NCI-H345 treated with DMSO at 0.1 percent for 48 hours (cell line): Measurements from ENCODE around the gene SF3A1.
"Not testable (repeated sequence)": the region's sequence is repeated elsewhere in the genome, so short reads cannot be mapped to it uniquely, and the experiment has no call there.

Source experiments
- DNase-seq: peaks from one replicate; lab custom pipeline; 2025; ENCODE audit not compliant: unreplicated experiment; lab: John Stamatoyannopoulos, UW

SF3A1 gene

GRCh38 chr22:30354644-30355043 lies 2.0 kb downstream of the SF3A1 start:
- DNase-seq, result no peak

DNA sequence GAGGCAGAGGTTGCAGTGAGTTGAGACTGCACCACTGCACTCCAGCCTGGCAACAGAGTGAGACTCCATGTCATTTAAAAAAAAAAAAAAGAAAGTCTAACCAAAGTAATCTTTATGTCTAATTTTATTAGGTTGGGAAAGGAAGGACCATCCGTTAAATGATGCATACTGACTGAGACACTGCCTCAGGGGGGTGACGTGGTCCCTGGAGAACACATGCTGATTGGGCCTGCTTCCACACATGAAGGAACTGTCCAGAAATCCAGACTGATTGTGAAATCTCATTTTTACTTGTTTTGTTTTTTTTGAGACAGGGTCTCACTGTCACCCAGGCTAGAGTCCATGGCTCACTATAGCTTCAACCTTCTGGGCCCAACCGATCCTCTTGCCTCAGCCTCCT lies 5.5 kb downstream of the SF3A1 start:
- DNase-seq, result no peak

- no peak for DNase-seq
These were observed 7.9 kb downstream of the SF3A1 start for GRCh38 chr22:30348809-30349208.

DNA sequence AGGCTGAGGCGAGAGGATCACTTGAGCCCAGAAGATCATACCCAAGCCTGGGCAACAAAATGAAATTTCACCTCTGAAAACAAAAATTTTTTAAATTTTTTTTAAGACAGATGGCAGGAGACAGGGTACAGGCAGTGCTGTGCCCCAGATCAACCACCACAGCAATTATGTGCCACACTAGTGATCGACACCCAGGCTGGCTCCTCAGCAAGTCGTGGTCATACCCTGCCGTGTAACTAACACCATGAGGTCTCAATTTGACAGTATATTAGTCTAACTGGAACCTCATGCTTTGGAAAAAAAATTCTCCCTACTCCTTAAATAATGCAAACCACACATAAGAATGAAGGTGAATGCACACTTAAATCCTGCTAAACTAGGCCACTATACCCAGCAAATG lies 8.3 kb downstream of the SF3A1 start:
- no peak for DNase-seq

DNA sequence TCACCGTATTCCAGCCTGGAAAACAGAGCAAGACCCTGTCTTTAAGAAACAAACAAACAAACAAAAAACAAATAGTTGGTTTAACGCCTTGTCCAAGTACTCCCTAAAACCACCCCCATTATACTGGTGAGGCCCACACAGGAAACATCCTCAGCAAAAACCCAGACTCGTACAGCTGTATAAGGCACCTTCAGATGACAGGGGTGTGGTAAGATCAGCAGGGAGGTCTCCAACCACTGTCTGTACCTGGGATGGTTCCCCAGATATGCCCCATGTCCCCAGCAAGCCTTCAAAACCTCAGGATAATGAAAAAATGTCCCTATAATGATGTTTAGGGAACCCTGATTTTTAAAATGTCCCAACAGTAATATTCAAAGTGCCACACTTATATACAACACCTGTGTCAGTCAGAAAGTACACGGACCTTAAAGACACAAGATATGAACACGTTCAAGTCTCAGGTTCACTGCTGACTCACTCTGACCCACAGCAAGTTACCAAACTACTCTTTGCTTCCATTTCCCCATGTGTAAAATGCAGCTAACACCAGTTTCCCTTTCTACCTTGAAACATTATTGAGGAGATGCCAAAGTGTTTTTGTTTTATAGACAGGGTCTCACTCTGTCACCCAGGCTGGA lies 9.3 kb downstream of the SF3A1 start:
- no peak for DNase-seq

- DNase-seq, result no peak
These were observed 12.1 kb downstream of the SF3A1 start for GRCh38 chr22:30344447-30345200.

DNA sequence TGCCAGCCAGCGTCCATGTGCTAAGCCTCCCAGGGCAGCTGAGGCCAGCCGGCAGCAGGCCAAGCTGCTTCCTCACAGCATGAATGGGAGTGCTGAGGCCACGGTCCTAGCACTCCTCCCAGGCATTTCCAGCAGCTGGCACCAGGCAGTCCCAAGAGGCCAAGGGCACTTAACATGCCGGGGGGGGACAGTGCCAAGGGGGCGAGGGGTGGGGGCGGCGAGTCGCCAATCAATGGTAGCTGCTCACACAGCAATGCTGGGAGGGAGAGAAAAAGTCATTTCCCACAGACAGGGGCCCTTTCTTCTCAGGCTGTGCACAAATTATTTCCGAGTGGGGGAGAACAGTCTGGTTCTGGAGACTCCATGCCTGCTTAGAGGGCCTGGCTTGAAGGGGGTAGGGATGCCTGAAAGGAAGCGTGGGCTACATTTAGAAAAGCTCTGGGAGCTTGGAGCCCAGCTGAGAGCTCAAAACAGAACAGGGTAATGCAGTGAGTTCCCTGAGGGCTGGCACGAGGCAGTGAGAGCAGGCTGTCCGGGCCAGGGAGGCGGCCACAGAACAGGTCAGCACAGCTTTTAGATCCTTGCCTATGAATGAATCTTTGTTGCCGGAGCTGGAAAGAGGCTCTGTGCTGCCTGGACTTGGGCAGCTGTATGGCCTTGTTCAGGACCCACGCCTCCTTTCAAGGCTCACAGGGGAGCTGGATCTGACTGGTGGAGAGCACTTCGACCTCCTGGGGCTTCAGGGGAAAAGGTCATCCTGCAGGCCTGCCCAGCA lies 15.6 kb downstream of the SF3A1 start:
- no peak for DNase-seq

GRCh38 chr22:30338802-30339201 lies 17.9 kb downstream of the SF3A1 start:
- no peak for DNase-seq

DNA sequence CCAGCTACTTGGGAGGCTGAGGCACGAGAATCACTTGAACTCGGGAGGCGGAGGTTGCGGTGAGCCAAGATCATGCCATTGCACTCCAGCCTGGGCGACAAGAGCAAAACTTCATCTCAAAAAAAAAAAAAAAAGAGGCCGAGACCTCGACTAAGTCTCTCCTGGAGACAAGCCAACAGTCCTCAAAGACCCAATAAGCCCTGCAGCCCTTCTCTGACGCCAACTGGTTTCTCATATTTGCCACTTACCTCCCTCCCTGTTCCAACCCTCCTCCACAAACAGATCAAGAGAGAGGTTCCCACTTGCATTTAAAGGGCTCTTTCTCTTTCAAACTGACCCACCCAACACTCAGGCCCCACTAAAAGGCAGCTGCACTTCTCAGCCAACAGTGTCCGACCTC lies 18.4 kb downstream of the SF3A1 start:
- DNase-seq, result not testable (repeated sequence)

- DNase-seq, result no peak
These were observed 19.3 kb downstream of the SF3A1 start for GRCh38 chr22:30337461-30337778.

- DNase-seq, result no peak
These were observed 19.8 kb downstream of the SF3A1 start for GRCh38 chr22:30336752-30337460.

- DNase-seq, result no peak
These were observed 21.5 kb downstream of the SF3A1 start for GRCh38 chr22:30335236-30335635.

DNA sequence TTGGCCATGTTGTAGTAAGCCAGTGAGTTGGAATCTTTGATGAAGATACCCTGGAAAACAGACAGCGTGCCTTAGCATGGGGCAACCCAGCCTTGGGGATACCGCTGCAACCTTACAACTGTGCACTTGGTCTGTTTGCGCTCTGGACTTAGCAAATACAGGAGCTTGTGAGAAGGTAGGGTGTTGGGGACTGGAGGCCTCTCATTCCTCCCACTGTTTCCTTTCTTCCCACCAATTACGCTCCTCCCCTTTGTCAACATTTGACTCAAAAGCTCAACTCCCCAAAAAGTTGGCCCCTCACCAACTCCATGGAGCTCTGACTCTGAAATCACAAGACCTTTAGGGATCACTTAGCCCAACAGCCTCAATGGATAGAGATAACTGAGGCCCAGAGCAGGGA lies 22.0 kb downstream of the SF3A1 start:
- DNase-seq, result no peak

DNA sequence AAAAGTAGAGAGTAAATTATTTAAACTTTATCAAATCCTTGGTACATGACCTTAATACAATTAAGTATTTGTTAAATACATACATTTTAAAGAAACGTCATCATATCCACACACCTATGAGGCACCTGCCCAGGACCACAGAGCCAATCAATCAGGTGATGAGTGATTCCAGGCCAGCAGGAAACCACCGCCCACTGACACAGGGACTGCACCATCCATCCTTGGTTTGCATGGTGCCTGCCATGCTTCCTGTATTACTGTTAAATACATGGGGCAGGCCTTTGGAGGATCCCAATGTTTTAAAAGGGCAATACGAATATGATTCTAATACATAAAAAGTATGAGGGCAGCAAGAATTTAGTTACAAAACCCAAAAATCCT lies 23.0 kb downstream of the SF3A1 start:
- DNase-seq, result no peak

DNA sequence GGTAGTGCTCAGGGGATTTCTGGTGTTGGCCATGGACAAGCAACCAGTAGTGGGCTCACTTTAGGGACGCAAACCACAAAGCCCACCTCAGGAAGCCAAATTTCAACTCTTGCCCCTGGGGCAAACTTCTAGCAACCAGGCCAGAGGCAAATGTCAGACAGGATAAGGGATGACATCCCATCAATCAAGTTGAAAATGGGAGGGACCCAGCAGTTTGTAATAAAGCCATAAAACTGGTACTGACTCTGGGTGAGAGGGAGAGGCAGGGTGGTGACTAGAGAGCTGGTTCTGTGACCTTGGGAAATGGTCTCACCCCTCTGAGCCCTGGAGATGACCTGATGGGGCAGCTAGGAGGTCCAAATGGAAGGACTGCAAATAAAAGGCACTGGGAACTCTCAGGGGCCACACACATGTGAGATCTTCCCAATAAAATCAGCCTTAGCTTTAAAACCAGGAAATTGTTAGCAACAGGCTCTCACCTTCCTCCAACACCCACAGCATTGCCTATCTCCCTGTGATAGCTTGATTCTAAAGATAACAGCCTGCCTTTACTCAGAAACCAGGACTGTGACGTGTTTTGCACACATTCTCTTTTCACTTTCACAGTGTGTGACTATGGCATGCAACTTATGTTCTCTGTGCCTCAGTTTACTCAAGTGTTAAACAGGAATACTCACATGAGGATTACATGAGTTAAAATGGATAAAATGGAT lies 23.5 kb downstream of the SF3A1 start:
- DNase-seq, result no peak

GRCh38 chr22:30332551-30332950 lies 24.1 kb downstream of the SF3A1 start:
- DNase-seq, result no peak

GRCh38 chr22:30328466-30329049 lies 28.1 kb downstream of the SF3A1 start:
- no peak for DNase-seq

GRCh38 chr22:30327864-30328345 lies 28.8 kb downstream of the SF3A1 start:
- no peak for DNase-seq

DNA sequence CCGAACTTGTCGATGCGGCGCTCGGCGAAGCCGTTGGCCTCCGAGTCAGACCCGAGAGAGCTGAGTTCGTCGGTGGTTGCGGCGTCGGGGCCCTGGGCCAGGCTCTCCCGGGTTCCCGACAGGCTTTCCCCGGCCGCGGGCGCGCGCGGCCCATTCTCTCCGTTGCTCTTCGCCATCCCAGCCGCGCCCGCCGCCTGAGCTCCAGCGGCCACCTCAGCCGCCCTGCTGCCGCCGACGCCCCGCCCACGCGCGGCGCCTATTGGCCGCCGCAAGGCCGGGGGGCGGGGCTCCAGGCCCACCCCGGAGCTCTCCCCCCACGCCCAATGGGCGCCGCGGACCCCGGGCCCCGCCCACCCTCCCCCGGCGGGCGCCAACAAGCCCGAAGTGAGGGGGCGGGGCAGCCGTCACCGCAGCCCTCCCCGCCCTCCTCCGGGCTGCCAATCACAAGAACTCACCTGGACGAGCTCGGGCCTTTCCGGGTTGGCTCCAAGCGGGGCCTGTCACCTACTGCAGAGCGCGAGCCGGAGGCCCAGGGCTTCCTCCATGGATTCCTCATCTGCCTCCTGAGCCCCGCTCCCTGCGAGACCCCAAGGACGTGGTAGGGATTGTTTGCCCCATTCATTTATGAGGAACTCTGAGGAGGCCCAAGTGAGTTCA lies 29.9 kb downstream of the SF3A1 start, which contains the start of gene TBC1D10A:
TBC1D10A (minus strand) TSS at position 236 of the 657 bp plus-strand sequence; CDS start at position 176, 60 bp downstream.
- peak; percentile 79 for DNase-seq

GRCh38 chr22:30326255-30326705 lies 30.4 kb downstream of the SF3A1 start:
- DNase-seq, result no peak
